Neural progenitor cell (in vitro differentiated cells): ENCODE data around the gene CCR1. TPM values are rescaled to one million over a fixed set of nuclear protein-coding genes. Genes with fewer than 3 reads are reported as not detected.

ENCODE experiments used
- DNase-seq: peaks from one replicate; pipeline ENCODE4 v3.0.0-alpha.2; 2016; ENCODE audit warnings: low spot score
- H2AFZ ChIP-seq: fragments of 200-600 bp; sonication (generic); replicated peaks from 2 replicates; pipeline ENCODE4 v1.6.1; 2016; ENCODE audit warnings: antibody characterized with exemption
- H3F3A ChIP-seq: fragments of 200-600 bp; sonication (generic); 2 replicates; pipeline ENCODE4 v1.6.1; 2016; ENCODE audit warnings: antibody characterized with exemption, low read depth
- H3K27ac ChIP-seq: fragments of 200-600 bp; sonication (generic); 2 replicates; pipeline ENCODE4 v1.5.1; 2016; ENCODE audit warnings: mild to moderate bottlenecking
- H3K27me3 ChIP-seq: fragments of 200-600 bp; sonication (generic); 2 replicates; pipeline ENCODE4 v1.6.1; 2016; ENCODE audit warnings: mild to moderate bottlenecking, moderate library complexity
- H3K36me3 ChIP-seq: fragments of 200-600 bp; sonication (generic); 2 replicates; pipeline ENCODE4 v1.5.1; 2016
- H3K4me1 ChIP-seq: fragments of 200-600 bp; sonication (generic); 2 replicates; pipeline ENCODE4 v1.6.1; 2016; ENCODE audit warnings: mixed run types
- H3K4me2 ChIP-seq: fragments of 200-600 bp; sonication (generic); 2 replicates; pipeline ENCODE4 v1.6.1; 2016
- H3K4me3 ChIP-seq: fragments of 200-600 bp; sonication (generic); 2 replicates; pipeline ENCODE4 v1.5.1; 2016
- H3K79me2 ChIP-seq: fragments of 200-600 bp; sonication (generic); 2 replicates; pipeline ENCODE4 v1.6.1; 2016; ENCODE audit warnings: low read depth
- H3K9ac ChIP-seq: fragments of 200-600 bp; sonication (generic); 2 replicates; pipeline ENCODE4 v1.6.1; 2016
- H3K9me3 ChIP-seq: fragments of 200-600 bp; sonication (generic); 2 replicates; pipeline ENCODE4 v1.5.1; 2016; ENCODE audit warnings: low read depth
- H4K20me1 ChIP-seq: fragments of 200-600 bp; sonication (generic); 2 replicates; pipeline ENCODE4 v1.6.1; 2016; ENCODE audit warnings: low read depth
- H3K27ac Mint-ChIP-seq: 3 replicates; pipeline ENCODE4 v1.8.0; 2021; ENCODE audit warnings: mixed read lengths
- H3K27me3 Mint-ChIP-seq: 2 replicates; pipeline ENCODE4 v1.8.0; 2022; ENCODE audit warnings: low read depth, mild to moderate bottlenecking, inconsistent platforms, moderate library complexity, mixed read lengths; ENCODE audit not compliant: insufficient read depth
- H3K36me3 Mint-ChIP-seq: 3 replicates; pipeline ENCODE4 v1.8.0; 2021; ENCODE audit warnings: mixed read lengths
- H3K4me1 Mint-ChIP-seq: 3 replicates; pipeline ENCODE4 v1.8.0; 2021; ENCODE audit warnings: mixed read lengths
- H3K4me3 Mint-ChIP-seq: 3 replicates; pipeline ENCODE4 v1.8.0; 2021; ENCODE audit warnings: mild to moderate bottlenecking, moderate library complexity, mixed read lengths
- H3K9me3 Mint-ChIP-seq: 3 replicates; pipeline ENCODE4 v1.8.0; 2020; ENCODE audit warnings: mixed read lengths
- EZH2 ChIP-seq: fragments of 200-600 bp; sonication (generic); IDR thresholded peaks from 2 replicates; pipeline ENCODE4 v1.6.1; 2017; ENCODE audit warnings: antibody characterized with exemption, mild to moderate bottlenecking, moderate library complexity
- EZH2phosphoT487 ChIP-seq: fragments of 200-600 bp; sonication (generic); IDR thresholded peaks from 2 replicates; pipeline ENCODE4 v1.6.1; 2017; ENCODE audit warnings: antibody characterized with exemption
- total RNA-seq: library from RNA; depleted of rRNA; stranded (reverse); fragments of >200 nt; gene quantifications from 2 replicates; pipeline ENCODE4 v1.2.3, GENCODE V29; 2015; ENCODE audit warnings: low replicate concordance
- TF ChIP-seq, protein P1 (sequence below): fragments of 200-600 bp; sonication (generic); IDR thresholded peaks from 2 replicates; pipeline ENCODE4 v1.5.1; 2017; ENCODE audit warnings: antibody characterized with exemption, mild to moderate bottlenecking

The CCR1 gene
- total RNA-seq, 1 donor from 2014 or later, result not detected

DNA sequence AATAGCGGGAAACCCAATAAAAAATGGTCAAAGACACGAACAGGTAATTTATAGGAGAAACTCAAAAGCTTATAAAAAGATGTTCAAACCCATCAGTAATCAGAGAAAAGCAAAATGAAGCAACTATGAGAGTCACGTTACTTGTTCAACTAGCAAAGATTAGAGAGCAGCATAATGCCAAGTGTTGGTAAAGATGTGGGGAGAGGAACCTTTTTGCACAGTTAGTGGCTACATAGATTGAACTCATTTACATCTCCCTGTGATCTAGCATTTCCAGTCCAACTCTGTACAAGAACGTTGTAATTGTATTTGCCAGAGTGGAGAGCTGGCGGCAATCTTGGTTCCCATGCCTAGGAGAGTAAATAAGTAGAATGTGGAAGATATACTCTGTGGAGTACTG lies 15.2 kb downstream of the CCR1 start:
- no peaks in the 10 kb centered on the region for H3K9me3 ChIP-seq
- no peaks in the 10 kb centered on the region for H3K27me3 ChIP-seq
- H3K4me1 ChIP-seq, result no peaks in the 10 kb centered on the region
- H3K27ac ChIP-seq, result no peak overlapping the region
- no peak overlapping the region for H2AFZ ChIP-seq
- H3K4me3 Mint-ChIP-seq, result no peak overlapping the region
- H3K4me3 ChIP-seq, result no peak overlapping the region
- peaks cover 2% of the 10 kb centered on the region for H3K27me3 Mint-ChIP-seq
- no peaks in the 10 kb centered on the region for H3K4me1 Mint-ChIP-seq
- DNase-seq, result no peak
- H3K27ac Mint-ChIP-seq, result no peak overlapping the region
- H3K4me2 ChIP-seq, result no peak overlapping the region
- peaks cover 3% of the 10 kb centered on the region for H3K36me3 Mint-ChIP-seq
- no peaks in the 10 kb centered on the region for H3K36me3 ChIP-seq
- no peaks in the 10 kb centered on the region for H3F3A ChIP-seq
- no peaks in the 10 kb centered on the region for H3K79me2 ChIP-seq
- TF ChIP-seq EZH2phosphoT487, result no peak
- no peak for TF ChIP-seq EZH2
- TF ChIP-seq, protein P1, sequence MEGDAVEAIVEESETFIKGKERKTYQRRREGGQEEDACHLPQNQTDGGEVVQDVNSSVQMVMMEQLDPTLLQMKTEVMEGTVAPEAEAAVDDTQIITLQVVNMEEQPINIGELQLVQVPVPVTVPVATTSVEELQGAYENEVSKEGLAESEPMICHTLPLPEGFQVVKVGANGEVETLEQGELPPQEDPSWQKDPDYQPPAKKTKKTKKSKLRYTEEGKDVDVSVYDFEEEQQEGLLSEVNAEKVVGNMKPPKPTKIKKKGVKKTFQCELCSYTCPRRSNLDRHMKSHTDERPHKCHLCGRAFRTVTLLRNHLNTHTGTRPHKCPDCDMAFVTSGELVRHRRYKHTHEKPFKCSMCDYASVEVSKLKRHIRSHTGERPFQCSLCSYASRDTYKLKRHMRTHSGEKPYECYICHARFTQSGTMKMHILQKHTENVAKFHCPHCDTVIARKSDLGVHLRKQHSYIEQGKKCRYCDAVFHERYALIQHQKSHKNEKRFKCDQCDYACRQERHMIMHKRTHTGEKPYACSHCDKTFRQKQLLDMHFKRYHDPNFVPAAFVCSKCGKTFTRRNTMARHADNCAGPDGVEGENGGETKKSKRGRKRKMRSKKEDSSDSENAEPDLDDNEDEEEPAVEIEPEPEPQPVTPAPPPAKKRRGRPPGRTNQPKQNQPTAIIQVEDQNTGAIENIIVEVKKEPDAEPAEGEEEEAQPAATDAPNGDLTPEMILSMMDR, result no peak
- H3K9me3 Mint-ChIP-seq, result peaks cover 11% of the 10 kb centered on the region
- no peaks in the 10 kb centered on the region for H4K20me1 ChIP-seq
- no peak overlapping the region for H3K9ac ChIP-seq

DNA sequence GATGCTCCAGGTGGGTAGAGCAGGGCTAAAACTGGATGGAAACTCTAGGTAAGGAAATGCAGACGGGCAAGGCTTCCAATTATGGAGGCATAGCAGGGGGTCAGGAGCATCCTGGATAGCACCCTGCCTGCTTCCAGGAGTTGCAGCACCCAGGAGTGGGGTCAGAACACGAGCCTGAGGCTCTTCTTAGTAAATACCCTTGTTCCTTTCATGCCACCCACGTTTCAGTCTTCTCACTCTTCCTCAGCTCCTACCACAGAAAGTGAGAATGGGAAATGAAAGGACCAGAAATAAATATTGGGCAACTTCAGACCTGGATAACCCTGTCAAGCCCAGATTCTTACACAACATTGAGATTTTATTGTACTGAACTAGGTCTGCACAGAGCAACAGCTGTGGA lies 16.4 kb downstream of the CCR1 start:
- no peaks in the 10 kb centered on the region for H3K4me1 ChIP-seq
- no peak overlapping the region for H2AFZ ChIP-seq
- H3K79me2 ChIP-seq, result no peaks in the 10 kb centered on the region
- H4K20me1 ChIP-seq, result no peaks in the 10 kb centered on the region
- H3K27me3 Mint-ChIP-seq, result peaks cover 6% of the 10 kb centered on the region
- H3K36me3 Mint-ChIP-seq, result peaks cover 3% of the 10 kb centered on the region
- H3K9me3 Mint-ChIP-seq, result peaks cover 11% of the 10 kb centered on the region
- DNase-seq, result no peak
- no peaks in the 10 kb centered on the region for H3F3A ChIP-seq
- no peaks in the 10 kb centered on the region for H3K27me3 ChIP-seq
- TF ChIP-seq, protein P1, result no peak
- TF ChIP-seq EZH2phosphoT487 (no peak), EZH2 (no peak)
- no peak overlapping the region for H3K27ac Mint-ChIP-seq
- H3K36me3 ChIP-seq, result no peaks in the 10 kb centered on the region
- H3K27ac ChIP-seq, result no peak overlapping the region
- H3K4me1 Mint-ChIP-seq, result no peaks in the 10 kb centered on the region
- H3K9me3 ChIP-seq, result no peaks in the 10 kb centered on the region
- H3K4me3 Mint-ChIP-seq, result no peak overlapping the region
- H3K4me2 ChIP-seq, result no peak overlapping the region
- no peak overlapping the region for H3K4me3 ChIP-seq
- H3K9ac ChIP-seq, result no peak overlapping the region

DNA sequence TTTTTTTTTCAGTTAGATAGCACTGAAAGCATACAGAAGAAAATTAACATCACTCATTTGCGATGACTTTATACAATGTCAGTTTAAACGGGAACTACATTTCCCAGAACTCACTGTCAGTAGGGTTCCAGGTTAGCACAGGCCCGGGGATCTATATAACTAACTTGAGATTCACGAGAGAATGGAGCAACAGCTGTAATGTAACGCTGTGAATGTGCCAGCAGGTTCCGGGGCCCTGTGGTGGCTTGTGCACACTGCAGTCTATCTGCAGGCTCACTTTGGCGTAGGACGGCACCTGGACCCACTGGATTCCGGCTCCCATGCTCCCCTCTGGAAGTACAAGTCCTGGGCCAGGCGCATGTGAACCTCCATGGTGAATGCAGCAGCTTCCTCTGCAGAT lies 19.4 kb downstream of the CCR1 start:
- Mint-ChIP-seq H3K4me1 (no peaks in the 10 kb centered on the region), H3K27ac (no peak overlapping the region), H3K36me3 (peaks cover 3% of the 10 kb centered on the region), H3K27me3 (peaks cover 6% of the 10 kb centered on the region), H3K9me3 (peaks cover 10% of the 10 kb centered on the region), H3K4me3 (no peak overlapping the region)
- no peak overlapping the region for H2AFZ ChIP-seq
- H3K27me3 ChIP-seq, result no peaks in the 10 kb centered on the region
- TF ChIP-seq EZH2phosphoT487 (no peak), EZH2 (no peak)
- TF ChIP-seq, protein P1, result no peak
- H3K27ac ChIP-seq, result no peak overlapping the region
- no peak overlapping the region for H3K4me3 ChIP-seq
- H3K9me3 ChIP-seq, result no peaks in the 10 kb centered on the region
- no peak for DNase-seq
- no peaks in the 10 kb centered on the region for H3K36me3 ChIP-seq
- no peak overlapping the region for H3K4me2 ChIP-seq
- H3K4me1 ChIP-seq, result no peaks in the 10 kb centered on the region
- no peaks in the 10 kb centered on the region for H3K79me2 ChIP-seq
- no peak overlapping the region for H3K9ac ChIP-seq
- no peaks in the 10 kb centered on the region for H4K20me1 ChIP-seq
- H3F3A ChIP-seq, result no peaks in the 10 kb centered on the region
